Dermis microvascular lymphatic vessel endothelial cell (primary cell): ENCODE results near the gene LOXL4. TPM values are rescaled to one million over a fixed set of nuclear protein-coding genes. Genes with fewer than 3 reads are reported as not detected.

ENCODE experiments used
- DNase-seq, 2 donors: peaks; one replicate each; pipeline versions ENCODE4 v3.0.0 to v3.0.0-alpha.2; 2010; ENCODE audit warnings: low read depth in 2 of 2
- total RNA-seq: library from RNA; depleted of rRNA; stranded (reverse); fragments of >200 nt; gene quantifications from 2 replicates; pipeline ENCODE4 v1.2.1, GENCODE V29; 2014

LOXL4 gene
- 0.25 and 0.51 TPM in 2 replicates for total RNA-seq

DNA sequence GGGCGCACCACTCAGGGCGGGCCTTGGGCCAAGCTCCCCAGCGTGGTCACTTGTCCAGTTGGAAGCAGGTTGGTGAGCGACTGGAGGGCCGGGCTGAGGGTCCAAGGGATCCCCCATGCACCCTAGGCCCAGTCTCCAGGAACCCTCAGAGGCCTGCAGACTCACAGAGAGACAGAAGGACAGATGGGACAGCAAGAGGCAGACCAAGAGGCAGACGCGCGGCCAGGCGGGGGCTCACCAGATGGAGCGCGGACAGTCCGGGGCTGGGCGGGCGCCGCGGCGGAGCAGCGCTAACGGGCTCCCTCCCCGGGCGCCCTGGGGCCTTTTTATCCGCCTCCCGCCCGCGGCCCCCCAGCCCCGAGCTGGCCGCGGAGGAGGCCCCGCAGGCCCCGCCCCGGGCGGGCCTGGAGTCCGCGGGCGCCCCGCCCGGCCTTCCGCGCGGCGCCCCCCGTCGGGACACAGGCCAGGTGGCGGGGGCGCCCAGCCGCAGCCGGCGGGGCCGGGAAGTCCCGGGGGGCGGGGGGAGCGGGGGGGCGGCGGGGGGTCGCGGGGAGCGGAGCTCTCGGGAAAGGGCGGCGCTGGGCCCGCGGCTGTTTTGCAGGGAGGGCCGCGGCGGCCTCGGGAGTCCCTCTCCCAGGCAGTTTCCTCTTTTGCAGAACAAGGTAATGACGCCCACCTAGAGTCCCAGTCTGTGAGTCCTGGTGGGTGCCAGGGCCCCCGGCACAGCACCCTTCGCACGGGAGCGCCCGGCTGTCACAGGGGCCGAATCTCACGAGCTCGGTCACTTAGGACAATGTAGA lies at the start of gene LOXL4:
LOXL4 (minus strand) TSS at position 301 of the 800 bp plus-strand sequence. CDS start 5,175 bp downstream, outside the sequence.
- DNase-seq: peak in 1 of 2 donors; percentile 26

GRCh38 chr10:98316661-98317060 lies 48.7 kb upstream of the LOXL4 start:
- DNase-seq: peak; percentile 35 to 73

DNA sequence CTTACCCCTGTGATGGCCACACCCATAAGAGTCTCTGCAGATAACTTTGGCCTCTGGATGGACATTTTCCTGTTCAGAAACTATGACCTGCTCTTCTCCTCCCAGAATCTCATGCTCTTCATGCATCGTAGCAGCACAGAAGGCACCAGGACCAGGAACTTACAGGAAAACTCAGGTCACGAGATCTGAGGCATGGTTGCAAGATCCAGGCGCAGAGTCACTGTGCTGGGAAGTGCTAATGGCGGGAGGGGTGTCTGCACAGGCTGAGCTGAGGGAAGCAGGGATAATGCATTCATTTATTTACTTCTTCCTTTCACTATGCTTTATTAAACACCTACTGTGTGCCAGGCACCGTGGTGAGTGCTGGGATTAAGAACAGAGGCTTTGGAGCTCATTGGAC lies 48.2 kb upstream of the LOXL4 start:
- peak in 1 of 2 donors; percentile 7 for DNase-seq

- no peak for DNase-seq
Measured at GRCh38 chr10:98314532-98315284, 46.7 kb upstream of the LOXL4 start.

DNA sequence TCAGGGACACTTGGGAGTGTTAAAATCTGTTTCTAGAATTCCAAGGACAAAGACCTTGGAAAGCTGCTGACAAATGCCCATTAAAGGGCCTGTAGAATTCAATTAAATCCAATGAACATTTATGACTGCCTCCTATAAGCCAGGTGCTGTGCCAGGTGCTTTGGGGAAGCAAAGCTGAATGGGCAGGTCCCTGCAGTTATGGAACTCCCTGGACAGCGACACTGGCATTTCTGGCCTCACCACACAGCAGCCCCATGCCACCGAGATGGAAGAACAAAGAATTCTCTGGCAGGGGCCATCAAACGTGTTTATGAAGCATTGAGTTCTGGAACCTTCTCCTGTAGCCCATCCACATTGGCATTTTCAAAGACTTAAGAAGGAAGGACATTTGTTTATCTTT lies 45.6 kb upstream of the LOXL4 start:
- DNase-seq: no peak

GRCh38 chr10:98312822-98313221 lies 44.8 kb upstream of the LOXL4 start:
- no peak for DNase-seq

GRCh38 chr10:98312349-98312748 lies 44.4 kb upstream of the LOXL4 start:
- DNase-seq: no peak

DNA sequence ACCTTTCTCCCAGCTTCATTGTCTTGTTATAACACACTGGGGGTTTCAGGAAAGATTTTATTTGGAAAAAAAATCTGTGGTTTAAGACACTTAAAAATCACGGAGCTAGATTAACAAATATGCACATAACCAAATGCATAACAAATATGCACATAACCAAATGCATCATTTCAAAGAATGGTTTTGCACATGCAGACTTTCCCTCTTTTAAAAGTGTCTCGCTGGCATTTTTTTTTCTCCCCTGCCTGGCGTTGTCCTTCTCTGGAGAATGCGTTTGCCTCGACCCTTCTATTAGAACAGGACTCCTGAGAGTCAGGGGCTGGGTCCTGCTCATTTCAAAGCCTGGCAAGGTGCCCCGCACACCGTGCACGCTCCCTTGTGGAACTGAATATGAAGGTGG lies 42.7 kb upstream of the LOXL4 start:
- DNase-seq: no peak

- DNase-seq: peak; percentile 37 to 69
Measured at GRCh38 chr10:98309366-98310355, 41.7 kb upstream of the LOXL4 start.

DNA sequence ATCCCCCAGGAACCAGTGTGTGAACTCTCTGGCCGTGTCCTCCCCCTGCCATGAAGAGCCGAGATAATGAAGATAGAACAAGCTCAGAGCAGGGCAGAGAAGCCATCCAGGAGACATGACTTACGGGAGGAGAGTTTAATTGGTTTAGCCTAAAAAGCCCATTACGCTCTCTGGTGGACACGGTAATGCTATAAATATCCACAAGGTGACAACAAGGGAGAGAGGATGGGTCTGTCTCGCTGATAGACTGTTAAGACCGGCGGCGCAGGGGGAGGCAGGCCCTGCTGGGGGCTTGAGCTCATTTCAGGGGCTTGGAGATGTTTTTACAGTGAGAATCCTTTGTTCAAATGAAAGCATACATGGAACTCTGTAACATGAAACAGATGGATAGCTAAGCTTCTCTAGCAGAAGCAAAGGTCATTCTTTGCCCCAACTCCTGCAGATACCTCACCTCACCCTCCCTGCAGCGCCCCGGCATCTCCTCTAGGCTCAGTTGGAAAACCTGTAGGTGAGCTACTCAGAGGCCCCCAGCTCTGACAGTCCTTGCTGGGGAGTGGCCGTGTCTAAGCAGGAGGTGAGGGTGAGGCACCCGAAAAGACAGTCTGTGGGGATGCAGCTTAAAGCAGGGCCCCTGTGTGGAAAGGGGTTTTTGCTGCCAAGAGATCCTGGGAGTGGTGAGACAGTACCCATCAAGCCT lies 40.8 kb upstream of the LOXL4 start:
- no peak for DNase-seq

DNA sequence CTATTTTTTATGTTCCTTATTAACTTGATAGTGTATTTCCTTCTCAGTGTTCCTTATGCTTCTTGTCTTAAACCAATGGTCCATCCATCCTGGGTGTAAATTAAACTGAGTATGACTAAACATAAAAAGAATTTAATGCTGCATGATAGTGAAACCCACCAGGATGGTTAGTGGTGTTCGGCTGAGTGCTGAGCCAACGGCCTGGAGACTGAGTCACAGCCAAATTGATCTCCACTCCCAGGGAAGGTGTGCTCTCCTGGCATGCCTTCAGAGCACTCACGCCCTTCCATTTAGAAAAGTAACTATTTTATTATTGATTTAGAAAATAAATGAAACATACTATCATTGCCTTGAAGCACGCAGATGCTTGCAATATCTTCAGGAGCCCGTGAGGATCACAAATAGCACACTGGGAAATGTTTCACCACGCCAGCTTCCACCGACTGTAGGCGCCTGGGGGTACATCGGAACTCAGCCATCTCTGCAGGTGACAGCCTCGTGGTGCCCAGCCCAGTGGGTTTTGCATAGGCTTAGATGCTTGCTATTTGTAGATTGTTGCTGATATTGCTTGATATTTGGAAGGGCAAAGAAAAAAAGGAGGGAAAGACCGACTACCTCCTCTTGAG lies 40.0 kb upstream of the LOXL4 start:
- no peak for DNase-seq

GRCh38 chr10:98306501-98306900 lies 38.5 kb upstream of the LOXL4 start:
- DNase-seq: no peak

GRCh38 chr10:98303569-98303968 lies 35.6 kb upstream of the LOXL4 start:
- DNase-seq: no peak

GRCh38 chr10:98302741-98303365 lies 34.9 kb upstream of the LOXL4 start:
- DNase-seq: no peak

DNA sequence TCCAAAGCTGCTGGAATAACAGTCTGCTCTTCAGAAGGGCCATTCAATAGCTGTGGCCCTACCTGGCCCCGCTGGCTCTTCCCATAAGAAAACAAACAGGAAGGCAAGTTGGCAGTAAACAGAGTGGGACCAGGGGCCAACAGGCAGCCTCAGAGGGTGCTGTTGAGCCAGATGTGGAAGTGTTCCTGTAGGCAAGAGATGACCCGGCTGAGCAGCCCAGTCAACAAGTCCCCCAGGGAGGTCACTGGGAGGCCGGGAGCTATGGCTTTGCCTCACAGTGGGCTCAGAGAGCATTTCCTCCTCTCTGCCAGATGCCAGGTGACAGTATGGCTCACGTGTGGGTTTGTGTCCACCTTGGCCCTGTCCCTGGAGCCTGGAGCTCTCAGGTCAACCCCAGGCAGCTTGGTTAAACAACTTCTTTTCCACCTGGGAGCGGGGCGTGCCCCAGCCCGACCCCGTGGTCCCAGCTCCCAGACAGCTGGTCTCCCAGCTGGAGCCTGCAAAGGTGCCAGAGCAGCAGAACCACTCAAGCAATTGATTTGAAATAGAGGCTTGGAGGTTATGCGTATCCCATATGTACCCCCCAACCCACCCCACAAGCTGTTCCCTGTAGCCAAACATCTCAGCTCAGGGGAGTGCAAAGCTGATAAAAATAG lies 33.8 kb upstream of the LOXL4 start:
- DNase-seq: no peak

- DNase-seq: no peak
Measured at GRCh38 chr10:98300526-98301229, 32.7 kb upstream of the LOXL4 start.

DNA sequence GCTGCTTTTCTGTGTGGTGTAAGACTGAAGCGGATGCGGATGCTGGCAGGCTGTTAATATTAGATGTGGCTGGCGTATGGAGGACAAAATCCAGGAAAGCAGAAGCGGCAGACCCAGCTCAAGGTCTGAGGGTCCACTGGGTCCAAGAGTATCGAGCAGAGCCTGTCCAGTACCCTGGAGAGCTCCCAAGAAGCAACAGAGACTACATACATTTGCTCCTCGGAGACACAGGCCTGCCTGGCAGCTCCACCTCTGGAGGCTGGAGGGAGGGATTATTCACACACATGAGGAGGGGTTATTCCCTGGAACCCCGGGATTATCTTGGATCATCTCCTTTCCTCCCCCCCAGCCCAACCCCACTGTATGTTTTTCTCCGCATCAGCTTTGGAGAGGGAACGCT lies 31.3 kb upstream of the LOXL4 start:
- peak in 1 of 2 donors; percentile 14 for DNase-seq

DNA sequence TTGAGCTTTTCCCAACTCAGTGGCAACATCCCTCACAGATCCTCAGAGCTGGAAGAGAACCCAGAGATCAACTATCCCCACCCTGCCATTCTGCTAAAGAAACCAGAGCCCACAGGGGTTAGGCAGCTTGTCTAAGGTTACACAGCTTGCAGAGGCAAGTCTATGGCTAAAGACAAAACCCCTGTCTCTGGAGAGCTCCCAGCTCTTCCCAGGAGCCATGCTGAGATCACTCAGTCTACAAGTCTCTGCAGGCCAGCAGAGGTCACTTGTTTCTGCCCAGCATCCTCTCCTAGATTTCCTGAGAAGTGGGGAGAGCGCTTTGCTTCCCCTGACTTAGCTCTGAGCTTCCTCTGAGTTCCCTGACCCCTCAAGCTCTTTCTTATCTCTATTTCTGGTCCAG lies 28.5 kb upstream of the LOXL4 start:
- DNase-seq: no peak

GRCh38 chr10:98295907-98296306 lies 27.9 kb upstream of the LOXL4 start:
- DNase-seq: no peak
